ENCODE measurements around the gene FAM120B. TPM values are rescaled to one million over a fixed set of nuclear protein-coding genes. Genes with fewer than 3 reads are reported as not detected.

FAM120B gene
- total RNA-seq, 6 experiments from 2014 or later = 9.5 to 15.7 (median 13.1) TPM

GRCh38 chr6:170305805-170306323 is 694 bp upstream of the FAM120B start:
- Histone ChIP-seq H3K36me3 (no peaks in the 10 kb centered on the region), H3K27ac (peak overlapping the region in 1 of 3 donors; percentile 73), H3K27me3 (no peaks in the 10 kb centered on the region), H3K9me3 (no peaks in the 10 kb centered on the region), H3K4me3 (peak overlapping the region; percentile 93 to 98 (median 94)), H3K4me1 (peaks cover 0 to 15% (median 0%) of the 10 kb centered on the region in 4 donors)
- 29% methylated on average over 8 of the region's 29 CpGs for WGBS (ENCODE audit: insufficient coverage, low coverage, low lambda C conversion rate, missing lambda C conversion rate)
- DNase-seq (peak in 1 of 3 donors; percentile 50), ATAC-seq (peak in 1 of 4 donors; percentile 17)
- intact Hi-C loops (cut with DNase I) = no loop called here
- TF ChIP-seq POLR2A (IDR thresholded peaks at IDR 0.05) (no peak), CTCF (IDR thresholded peaks at IDR 0.05) (no peak)

- Histone ChIP-seq H3K4me1 (peaks cover 0 to 15% (median 0%) of the 10 kb centered on the region in 4 donors), H3K4me3 (peak overlapping the region; percentile 93 to 98 (median 94)), H3K27me3 (no peaks in the 10 kb centered on the region), H3K36me3 (no peaks in the 10 kb centered on the region), H3K27ac (peak overlapping the region; percentile 73 to 91 (median 82)), H3K9me3 (no peaks in the 10 kb centered on the region)
- intact Hi-C loops (cut with DNase I) = no loop called here
- ATAC-seq (no peak), DNase-seq (no peak)
- TF ChIP-seq POLR2A (IDR thresholded peaks at IDR 0.05) (no peak), CTCF (IDR thresholded peaks at IDR 0.05) (no peak)
- WGBS (ENCODE audit: insufficient coverage, low coverage, low lambda C conversion rate, missing lambda C conversion rate) = 11% methylated on average over 9 of the region's 15 CpGs
These were observed 555 bp downstream of the FAM120B start for GRCh38 chr6:170307080-170307545.

- no peaks in the 10 kb centered on the region for H3K36me3 ChIP-seq
- H3K27me3 ChIP-seq = no peaks in the 10 kb centered on the region
- WGBS (ENCODE audit: insufficient coverage, low coverage, low lambda C conversion rate, missing lambda C conversion rate) = 93% methylated on average over 1 of the region's 1 CpG
- no peak overlapping the region for H3K27ac ChIP-seq
- no peak for TF ChIP-seq POLR2A (IDR thresholded peaks at IDR 0.05)
- no peak for TF ChIP-seq CTCF (IDR thresholded peaks at IDR 0.05)
- DNase-seq (no peak), ATAC-seq (no peak)
- H3K4me1 ChIP-seq = peaks cover 0 to 15% (median 0%) of the 10 kb centered on the region in 4 donors
- H3K9me3 ChIP-seq = no peaks in the 10 kb centered on the region
- no peak overlapping the region for H3K4me3 ChIP-seq
- intact Hi-C loops (cut with DNase I) = no loop called here
These were observed 2.2 kb downstream of the FAM120B start for GRCh38 chr6:170308761-170309160.

- TF ChIP-seq CTCF (IDR thresholded peaks at IDR 0.05) (no peak), POLR2A (IDR thresholded peaks at IDR 0.05) (no peak)
- no peaks in the 10 kb centered on the region for H3K27me3 ChIP-seq
- intact Hi-C loops (cut with DNase I) = no loop called here
- H3K27ac ChIP-seq = no peak overlapping the region
- H3K4me3 ChIP-seq = no peak overlapping the region
- peaks cover 0 to 15% (median 0%) of the 10 kb centered on the region in 4 donors for H3K4me1 ChIP-seq
- WGBS (ENCODE audit: insufficient coverage, low coverage, low lambda C conversion rate, missing lambda C conversion rate) = 86% methylated on average over 5 of the region's 5 CpGs
- ATAC-seq (no peak), DNase-seq (no peak)
- H3K9me3 ChIP-seq = no peaks in the 10 kb centered on the region
- H3K36me3 ChIP-seq = no peaks in the 10 kb centered on the region
These were observed 5.1 kb downstream of the FAM120B start for GRCh38 chr6:170311696-170312095.
